GM19463 (cell line): ENCODE measurements around the gene F12.
A peak's percentile ranks its signal among the peaks of the same experiment; 100 is the strongest.

Experiments
- ATAC-seq: cut with Tn5 transposase; IDR thresholded peaks from one replicate; pipeline ENCODE4 v1.9.1; 2021; ENCODE audit warnings: mild to moderate bottlenecking, moderate library complexity; ENCODE audit not compliant: unreplicated experiment

F12 gene

DNA sequence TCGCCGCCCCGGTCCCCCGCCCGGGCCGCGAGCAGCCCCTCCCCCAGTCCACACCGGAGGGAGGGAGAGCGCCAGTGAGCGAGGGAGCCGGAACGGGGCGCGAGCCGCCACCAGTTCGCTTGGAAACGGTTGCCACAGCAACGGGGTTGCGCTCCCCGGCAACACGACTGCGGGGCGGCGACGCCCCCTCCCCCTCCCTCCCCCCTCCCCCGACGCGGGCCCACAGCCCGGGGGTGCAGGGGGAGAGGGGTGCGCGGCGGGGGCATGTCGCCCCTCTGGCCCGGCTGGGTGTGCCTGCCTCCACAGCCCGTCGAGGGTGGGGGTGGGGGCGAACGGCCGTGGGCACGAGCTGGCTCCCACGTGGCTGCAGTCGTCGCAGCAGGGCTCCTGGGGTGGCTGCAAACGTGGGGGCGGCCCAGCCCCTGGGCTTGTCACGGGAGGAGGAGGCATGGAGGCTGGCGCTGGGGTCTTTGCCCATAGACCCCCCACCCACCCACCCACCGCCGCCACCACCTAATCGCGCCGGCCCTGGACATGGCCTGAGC, 37.8 kb upstream of the F12 start:
- peak; percentile 37 for ATAC-seq

DNA sequence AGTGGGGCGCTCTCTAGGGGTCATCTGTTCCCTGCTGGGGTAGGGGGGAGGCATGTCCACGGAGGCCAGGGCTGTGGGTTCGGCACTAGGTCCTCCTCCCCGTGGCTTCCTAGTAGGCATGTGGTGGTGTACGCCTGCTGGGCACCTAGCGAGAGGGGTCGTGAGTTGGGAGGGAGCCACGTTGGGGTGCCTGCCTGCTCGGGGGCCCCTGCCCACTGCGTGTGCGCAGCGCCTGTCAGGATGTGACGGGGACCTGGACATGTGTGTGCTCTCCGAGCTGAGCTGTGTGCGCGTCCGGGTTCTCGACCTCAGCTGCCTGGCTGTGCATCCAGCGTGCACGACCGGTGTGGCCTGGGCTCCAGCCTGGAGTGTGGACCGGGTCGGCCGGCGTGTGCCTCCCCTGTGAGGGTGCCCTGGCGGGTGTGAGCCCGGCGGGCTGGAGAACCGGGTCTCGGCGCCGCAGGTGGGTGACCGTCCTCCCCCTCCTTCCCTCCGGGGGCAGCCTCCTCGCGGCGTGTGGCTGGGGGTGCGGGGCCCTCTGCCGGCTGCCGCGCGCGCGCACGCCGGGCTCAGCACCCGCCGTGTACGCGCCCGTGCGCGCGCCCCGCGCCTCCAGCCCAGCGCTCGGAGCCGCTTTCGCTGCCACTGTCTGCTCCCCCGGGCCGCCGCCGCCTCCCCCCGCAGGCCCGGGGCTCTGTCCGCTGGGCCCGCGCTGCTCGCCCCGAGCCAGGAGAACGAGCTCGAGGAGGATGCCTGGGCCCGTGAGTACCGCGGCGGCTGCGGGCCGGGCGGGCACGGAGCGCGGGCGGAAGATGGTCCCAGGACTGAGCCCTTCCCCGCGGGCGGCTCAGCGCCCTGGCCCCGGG, 37.1 kb upstream of the F12 start, which contains the start of gene PRR7:
TSS of gene PRR7 (plus strand) at position 615 of the 866 bp plus-strand sequence. CDS start 8,254 bp downstream, outside the sequence.
- peak; percentile 58 for ATAC-seq

DNA sequence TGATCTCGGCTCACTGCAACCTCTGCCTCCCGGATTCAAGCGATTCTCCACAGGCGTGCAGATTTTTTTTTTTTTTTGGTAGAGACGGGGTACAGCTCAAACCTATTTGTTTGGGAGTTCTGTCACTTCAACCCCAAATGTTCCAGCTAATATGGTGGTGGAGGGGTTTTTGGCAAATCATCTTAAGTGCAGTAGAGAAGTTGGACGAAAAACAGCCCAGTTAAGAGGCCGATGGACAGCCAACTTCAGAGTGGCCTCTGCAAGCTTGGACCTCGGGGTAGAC, 36.5 kb upstream of the F12 start:
- no peak for ATAC-seq

DNA sequence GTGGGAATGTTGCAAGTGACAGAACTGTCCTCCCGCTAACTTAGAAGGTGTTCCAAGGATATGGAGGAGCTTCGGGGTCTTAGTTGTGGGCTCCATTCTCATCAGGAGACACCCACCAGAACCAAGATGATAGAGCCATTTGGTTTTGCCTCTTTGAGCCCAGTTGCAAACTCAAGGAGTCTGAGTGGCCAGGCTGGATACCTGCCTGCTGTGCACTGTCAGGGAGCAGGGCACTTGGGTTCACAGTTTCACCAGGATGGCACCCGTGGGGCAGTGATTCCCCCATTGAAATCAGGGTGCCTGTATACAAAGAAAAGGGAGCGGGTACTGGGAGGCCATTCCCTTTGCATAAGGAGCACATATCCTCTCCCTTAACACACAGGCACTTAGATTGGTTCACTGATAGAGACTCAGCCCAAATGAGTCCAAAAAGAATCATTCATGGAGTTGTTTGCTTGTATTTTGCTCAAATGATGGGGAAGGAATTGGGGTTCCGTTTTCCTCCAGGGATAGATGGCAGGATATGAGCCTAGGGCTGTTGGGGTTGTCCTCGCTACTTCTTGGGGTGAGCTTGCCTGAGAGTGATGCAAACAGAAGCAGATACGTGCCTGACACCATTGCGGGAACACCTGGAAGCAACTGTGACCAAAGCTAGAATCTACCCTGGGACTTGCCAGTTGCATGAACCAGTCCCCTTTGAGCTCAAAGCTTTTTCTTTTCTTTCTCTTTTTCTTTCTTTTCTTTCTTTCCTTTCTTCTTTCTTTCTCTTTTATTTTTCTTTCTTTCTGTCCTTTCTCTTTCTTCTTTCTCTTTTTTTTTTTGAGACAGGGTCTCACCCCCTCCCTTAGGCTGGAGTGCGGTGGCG, 35.9 kb upstream of the F12 start:
- no peak for ATAC-seq

DNA sequence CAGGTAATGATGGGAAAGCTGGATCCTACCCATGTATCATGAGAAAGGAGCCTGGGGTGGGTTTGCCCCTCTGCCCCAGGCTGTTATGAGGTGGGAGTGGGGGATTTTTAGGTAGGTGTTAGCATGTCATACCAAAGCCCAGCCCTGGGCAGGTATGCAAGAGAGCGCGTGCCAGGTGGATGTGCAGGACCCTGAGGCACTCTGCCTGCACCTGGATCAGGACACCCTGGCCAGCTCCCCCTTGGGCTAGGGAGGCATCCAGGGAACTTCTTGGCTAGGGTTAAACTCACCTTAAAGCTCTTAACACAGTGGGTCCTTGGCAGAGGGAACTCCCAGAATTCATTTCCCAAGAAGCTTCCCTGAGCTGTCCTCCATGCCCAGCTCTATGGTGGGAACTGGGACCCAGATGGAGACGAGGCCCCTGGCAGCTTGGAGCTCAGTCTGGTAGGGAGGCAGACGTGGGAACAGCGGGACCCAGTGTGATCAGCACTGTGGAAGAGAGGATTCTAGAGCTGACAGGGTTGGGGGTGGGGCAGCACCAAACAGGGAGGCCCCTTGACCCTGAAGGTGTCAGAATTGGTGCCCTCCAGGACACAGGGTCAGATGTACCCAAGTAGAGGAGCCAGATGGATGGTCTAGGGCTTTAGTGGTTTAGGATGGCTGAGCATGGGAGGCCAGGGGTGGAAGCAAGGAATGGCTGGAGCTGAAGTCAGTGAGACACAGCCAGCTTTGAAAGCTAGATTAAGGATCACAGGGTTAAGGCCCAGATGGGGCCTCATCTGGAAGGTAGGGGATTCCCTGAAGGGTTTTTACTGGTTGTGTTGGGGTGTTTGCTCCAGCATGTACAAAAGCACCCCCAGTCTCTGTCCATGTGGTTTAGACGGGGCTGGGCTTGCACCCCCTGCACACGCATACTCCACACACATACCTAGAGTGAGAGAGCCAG, 35.0 kb upstream of the F12 start:
- no peak for ATAC-seq

DNA sequence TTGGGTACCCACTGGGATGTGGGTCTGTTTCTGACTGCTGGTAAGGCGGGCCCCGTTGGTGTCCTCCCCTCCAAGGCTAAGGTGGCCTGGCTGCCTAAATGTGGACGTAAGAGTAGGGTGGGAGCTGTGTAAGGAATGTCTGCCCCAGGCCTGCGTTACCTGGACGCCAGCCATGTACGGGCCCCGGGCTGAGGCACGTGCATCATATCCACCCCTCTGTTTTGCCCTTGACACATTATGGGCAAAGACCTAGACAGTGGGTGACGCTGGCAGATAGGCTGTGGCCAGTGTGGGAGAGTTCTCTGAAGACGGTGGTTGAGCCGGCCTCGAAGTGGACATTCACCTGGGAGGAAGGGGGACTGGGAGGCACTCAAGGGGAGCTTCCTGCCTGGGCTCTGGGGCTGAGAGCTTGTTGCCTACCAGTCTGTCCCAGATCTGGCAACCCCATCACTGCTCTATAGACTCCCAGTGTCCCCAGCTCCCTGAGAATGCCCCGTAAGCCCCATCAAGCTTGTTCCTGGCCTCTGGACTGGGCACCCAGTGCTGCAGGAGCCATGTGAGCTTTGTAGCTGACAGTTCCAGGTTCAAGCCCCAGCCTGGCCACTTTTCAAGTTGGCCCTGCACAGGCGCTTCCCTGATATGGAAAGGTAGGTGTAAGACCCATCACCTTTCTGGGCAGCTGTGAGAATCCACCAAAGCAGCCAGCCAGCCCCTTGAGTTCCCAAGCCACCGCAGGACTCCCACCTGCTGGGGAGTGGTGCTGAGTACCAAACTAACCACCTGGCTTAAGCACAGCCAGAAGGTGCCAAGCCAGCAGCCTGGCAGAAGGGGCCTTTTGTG, 34.0 kb upstream of the F12 start:
- no peak for ATAC-seq

DNA sequence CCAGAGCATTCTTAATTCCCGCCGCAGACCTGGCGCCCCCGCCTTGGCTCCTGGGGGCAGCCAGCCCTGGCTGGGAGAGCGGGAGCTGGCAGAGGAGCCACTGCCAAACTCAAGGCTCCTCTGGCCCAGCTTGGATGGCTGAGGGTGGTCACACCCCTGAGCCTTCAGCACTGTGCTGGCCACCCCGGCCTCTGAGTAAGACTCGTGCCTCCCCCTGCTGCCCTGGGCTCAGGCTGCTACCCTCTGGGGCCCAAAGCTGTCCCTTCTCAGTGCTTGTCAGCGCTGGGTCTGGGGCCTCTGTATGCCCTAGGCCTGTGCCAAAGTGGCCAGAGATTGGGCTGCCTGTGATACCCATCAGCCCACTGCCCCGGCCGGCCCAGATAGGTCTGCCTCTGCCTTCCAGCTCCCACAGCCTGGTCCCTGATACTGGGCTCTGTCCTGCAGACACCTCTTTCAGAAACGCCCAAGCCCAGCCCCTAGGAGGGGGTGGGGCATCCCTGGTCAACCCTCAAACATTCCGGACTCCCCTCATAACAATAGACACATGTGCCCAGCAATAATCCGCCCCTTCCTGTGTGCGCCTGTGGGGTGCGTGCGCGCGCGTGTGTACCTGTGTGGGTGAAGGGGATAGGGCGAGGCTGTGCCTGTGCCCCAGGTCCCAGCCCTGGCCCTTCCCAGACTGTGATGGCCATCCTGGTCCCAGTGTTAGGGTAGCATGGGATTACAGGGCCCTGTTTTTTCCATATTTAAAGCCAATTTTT, 32.9 kb upstream of the F12 start:
- ATAC-seq = no peak

DNA sequence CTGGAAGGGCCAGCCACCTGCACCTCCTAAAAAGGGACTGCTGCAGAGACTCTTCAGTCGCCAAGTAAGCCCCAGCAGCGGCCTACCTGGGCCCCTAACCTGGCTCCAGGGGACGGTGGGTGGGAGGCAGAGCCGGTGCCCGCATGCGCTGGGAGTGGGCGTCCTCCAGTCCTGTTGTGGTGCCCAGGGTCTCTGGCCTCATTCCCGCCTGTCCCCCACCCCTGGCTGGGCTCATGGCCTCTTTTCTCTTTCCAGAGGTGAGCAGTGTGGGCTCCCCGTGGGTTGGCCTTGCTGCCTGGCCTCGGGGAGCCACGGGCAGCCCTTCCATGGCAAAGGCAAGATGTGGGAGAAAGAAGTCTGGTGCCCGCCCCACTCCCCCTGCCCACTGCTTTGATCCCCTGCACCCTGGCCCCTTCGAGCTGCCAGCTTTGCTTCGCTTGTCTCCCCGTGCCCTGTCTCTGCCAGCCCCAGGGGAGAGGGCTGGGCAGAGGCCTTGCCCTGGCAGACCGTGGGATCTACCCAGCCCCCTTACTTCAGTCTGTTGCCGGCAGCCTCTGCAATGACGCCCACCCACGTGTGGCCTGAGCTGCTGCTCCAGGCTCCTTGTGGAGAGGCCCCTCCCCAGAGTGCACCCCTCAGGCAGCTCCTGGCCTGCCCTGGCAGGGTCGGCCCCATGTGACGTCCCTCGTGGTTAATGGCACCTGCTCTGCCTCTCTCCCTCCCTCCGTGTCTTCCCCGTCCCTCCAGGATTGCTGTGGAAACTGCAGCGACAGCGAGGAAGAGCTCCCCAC, 31.8 kb upstream of the F12 start:
- ATAC-seq = no peak

DNA sequence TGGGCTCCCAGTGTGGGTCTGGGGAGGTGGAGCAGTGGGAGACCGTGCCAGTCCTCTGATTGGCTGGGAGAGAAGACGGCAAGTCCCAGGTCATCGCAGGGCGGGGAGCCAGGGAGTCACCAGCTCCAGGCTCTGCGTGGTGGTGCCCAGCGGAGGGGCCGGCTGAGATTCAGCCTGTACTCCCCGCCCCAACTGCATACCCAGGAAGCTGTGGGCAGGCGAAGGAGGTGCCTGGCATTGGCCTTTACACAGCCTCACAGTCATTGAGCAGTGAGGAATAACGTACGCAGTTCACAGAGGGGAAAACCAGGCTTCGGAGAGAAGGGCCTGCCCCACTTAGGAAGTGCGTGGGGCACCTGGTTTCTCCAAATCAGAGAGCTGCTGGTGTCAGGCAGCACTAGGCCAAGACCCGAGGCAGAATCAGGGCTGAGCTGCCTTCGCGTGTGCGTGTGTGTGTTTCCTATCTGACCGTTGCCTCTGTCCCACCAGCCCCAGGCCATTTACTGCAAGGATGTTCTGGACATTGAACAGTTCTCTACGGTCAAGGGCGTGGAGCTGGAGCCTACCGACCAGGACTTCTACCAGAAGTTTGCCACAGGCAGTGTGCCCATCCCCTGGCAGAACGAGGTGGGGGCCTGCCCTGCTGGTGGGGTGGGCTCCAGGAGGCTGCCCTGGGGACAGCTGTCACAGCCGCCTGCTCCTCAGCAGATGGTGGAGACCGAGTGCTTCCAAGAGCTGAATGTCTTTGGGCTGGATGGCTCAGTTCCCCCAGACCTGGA, 31.0 kb upstream of the F12 start:
- no peak for ATAC-seq

DNA sequence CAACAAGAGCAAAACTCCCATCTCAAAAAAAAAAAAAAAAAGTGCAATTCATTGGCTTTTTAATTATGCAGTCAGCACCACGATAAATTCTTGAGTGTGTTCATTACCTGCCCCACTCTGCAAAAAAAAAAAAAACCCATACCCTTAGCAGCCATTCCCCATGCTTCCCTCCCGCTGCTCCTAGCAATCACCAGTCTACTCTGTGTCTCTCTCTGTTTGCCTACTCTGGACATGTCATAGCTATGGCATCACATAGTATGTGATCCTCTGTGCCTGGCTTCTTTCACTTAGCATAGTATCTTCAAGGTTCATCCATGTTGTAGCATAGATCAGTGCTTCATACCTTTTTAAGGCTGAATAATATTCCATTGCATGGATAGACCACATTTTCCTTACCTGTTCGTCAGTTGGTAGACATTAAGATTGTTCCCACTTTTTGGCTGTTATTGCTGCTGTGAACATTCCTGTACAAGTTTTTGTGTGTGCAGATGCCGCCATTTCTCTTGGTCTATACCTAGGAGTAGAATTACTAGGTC, 30.2 kb upstream of the F12 start:
- ATAC-seq = no peak

DNA sequence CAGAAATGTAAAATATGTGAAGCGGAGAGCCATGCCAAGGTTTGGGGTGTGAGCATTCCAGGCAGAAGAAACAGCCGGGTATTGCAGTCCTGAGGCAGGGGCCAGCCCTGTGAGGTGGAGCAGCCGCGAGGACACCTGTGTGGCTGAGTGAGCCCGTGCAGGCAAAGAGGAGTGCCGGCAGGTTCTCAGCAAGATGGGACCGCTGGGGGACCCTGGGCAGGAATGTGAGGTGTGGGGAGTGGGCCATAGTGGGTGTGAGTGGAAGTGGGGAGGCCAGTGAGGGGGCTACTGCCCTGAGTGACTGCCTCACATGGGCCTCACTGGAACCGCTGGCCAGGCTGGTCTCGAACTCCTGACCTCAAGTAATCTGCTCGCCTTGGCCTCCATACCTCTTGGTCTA, 29.1 kb upstream of the F12 start:
- no peak for ATAC-seq

DNA sequence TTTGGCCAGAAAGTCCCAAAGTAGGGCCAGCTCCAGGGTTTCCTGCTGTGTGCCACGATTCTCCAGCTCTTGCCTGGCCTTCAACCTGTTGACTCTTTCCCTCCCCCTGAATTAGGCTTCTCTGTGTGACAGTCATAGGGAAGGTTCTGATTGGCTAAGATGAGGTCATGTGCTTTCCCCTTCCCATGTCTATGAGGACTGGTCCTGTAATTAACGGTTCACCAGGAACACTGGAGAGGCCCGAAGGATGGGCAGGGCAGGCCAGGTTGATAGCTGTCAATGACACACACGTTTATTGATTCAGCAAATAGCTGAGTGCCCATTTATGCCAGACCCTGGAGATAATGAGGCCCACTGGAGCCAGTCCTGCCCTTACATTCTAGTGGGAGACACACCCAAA, 28.3 kb upstream of the F12 start:
- no peak for ATAC-seq

DNA sequence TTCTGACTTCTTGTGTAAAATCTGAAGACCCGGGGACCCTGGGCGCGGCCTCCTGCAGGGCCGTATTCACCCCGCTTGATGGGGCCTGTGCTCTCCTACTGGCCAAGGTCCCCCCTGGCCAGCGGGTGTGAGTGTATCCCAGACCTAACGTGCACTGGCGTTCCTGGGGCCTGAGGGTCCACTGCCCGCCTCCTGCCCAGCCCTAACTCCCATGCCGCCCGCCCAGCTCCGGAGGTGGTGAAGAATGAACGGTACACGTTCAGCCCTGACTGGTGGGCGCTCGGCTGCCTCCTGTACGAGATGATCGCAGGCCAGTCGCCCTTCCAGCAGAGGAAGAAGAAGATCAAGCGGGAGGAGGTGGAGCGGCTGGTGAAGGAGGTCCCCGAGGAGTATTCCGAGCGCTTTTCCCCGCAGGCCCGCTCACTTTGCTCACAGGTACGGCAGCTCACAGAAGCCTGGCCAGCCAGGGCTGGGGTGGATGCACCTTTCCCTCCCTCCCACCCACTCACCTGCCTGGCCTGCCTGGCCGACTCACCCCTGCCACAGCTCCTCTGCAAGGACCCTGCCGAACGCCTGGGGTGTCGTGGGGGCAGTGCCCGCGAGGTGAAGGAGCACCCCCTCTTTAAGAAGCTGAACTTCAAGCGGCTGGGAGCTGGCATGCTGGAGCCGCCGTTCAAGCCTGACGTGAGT, 26.6 kb upstream of the F12 start:
- ATAC-seq = no peak

DNA sequence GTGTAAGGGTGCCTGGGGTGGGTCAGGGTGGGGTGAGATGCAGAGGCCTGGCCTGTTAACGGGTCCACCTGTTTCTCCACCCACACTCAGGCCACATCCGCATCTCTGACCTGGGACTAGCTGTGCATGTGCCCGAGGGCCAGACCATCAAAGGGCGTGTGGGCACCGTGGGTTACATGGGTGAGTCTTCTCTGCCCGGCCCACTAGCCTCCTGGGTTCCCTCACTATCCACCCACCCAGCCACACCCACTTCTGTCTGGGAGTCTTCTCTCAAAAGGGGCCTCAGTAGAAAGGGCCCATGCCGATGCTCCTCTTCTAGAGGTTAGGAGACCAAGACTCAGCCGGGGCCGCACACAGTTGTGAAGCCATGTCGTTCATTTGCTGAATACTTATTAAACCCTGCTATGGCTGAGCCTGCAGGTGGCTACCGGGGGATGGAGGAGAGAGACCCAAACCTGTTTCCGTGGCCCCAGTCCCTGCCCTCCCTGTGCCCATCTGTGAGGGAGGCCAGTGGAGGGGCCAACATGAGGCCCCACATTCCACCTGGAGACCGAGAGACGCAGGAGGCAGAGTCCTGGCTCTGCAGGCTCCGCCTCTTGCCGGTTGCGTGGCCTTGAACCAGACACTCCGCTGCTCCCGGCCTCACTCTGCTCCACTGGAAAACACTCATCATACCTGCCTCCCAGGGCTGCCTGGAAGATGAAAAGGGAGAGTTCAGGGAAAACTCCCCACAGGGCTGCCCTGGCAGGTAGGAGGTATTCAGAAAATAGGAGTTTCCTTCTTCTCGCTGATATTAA, 25.8 kb upstream of the F12 start:
- ATAC-seq = no peak

DNA sequence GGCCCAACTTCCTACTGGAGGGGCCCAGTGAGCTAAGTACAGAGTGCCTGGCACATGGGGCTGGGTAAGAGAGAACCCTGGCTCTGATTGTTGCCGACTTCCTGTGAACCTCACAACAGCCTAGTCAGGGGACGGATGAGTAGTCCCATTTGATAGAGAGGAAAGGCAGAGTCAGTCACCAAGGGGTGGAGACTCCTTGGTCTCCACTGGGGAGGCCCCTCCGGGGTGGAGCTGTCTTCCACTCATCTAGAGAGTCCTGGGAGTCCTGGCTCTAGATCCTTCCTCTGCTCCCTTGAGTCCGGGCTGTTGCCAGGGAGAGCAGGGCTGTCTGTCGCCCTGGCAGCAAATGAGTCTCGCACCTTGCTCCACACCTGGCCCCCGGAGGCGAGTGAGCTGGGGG, 25.1 kb upstream of the F12 start:
- ATAC-seq = no peak

DNA sequence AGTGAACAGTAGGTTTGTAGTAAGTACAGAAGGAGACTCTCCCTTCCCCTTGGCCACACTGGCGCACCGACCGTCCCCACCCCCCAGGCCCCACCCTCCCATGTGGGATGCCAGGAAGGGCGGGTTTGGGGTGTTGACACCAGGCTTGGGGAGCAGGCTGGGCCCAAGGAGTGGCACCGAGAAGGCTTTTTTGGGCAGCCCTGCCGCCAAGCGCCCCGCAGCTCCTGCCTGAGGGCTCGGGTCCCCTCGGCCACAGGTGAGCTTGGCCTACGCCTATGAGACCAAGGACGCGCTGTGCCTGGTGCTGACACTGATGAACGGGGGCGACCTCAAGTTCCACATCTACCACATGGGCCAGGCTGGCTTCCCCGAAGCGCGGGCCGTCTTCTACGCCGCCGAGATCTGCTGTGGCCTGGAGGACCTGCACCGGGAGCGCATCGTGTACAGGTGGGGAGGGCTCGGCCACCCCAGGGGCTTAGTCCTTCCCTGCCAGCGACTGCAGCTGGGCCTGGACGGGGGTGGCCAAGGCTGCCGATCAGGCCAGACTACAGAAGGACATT, 24.4 kb upstream of the F12 start:
- no peak for ATAC-seq
